Spleen (tissue), 13 donors: ENCODE data around the gene GSG1L2. TPM values are rescaled to one million over a fixed set of nuclear protein-coding genes. Genes with fewer than 3 reads are reported as not detected.

ENCODE experiments used
- DNase-seq: peaks from one replicate; pipeline ENCODE4 v3.0.0-alpha.2; 2020
- H3K27ac ChIP-seq, 8 donors: fragments of 200-600 bp; sonication (generic) in 7 of 8; 1 replicate in 4 of 8; 2 replicates in 4 of 8; pipeline versions ENCODE4 v1.5.0 to v1.8.0; 2016 to 2021; ENCODE audit warnings: inconsistent platforms in 4 of 8, mild to moderate bottlenecking in 4 of 8, moderate library complexity in 1 of 8
- H3K27me3 ChIP-seq, 7 donors: fragments of 200-600 bp; sonication (generic) in 6 of 7; replicated peaks in 1 of 7; 1 replicate in 4 of 7; 2 replicates in 3 of 7; pipeline versions ENCODE4 v1.5.0 to v1.8.0; 2016 to 2021; ENCODE audit warnings: inconsistent platforms in 3 of 7, mild to moderate bottlenecking in 1 of 7
- H3K36me3 ChIP-seq, 6 donors: fragments of 200-600 bp; sonication (generic) in 5 of 6; 1 replicate in 4 of 6; 2 replicates in 2 of 6; pipeline versions ENCODE4 v1.5.0 to v1.8.0; 2016 to 2021; ENCODE audit warnings: inconsistent platforms in 2 of 6
- H3K4me1 ChIP-seq, 6 donors: fragments of 200-600 bp; sonication (generic) in 5 of 6; 1 replicate in 3 of 6; 2 replicates in 3 of 6; pipeline versions ENCODE4 v1.5.0 to v1.8.0; 2016 to 2021; ENCODE audit warnings: inconsistent platforms in 3 of 6
- H3K4me3 ChIP-seq, 8 donors: fragments of 200-600 bp; sonication (generic) in 7 of 8; 1 replicate in 4 of 8; 2 replicates in 4 of 8; pipeline versions ENCODE4 v1.5.0 to v1.8.0; 2016 to 2021; ENCODE audit warnings: inconsistent platforms in 4 of 8, mild to moderate bottlenecking in 4 of 8, moderate library complexity in 2 of 8
- H3K9me3 ChIP-seq, 8 donors: fragments of 200-600 bp; sonication (generic) in 7 of 8; 1 replicate in 4 of 8; 2 replicates in 4 of 8; pipeline versions ENCODE4 v1.5.0 to v1.8.0; 2016 to 2021; ENCODE audit warnings: inconsistent platforms in 4 of 8
- CTCF ChIP-seq, 11 experiments: fragments of 200-600 bp in 7 of 11; fragments of 450-650 bp in 4 of 11; sonication (generic) in 4 of 11; IDR thresholded peaks in 8 of 11; conservative IDR thresholded peaks in 3 of 11; 1 replicate in 7 of 11; 2 replicates in 4 of 11; pipeline versions ENCODE4 v1.4.0 to v1.8.0; 2016 to 2021; ENCODE audit warnings: antibody characterized with exemption in 11 of 11, inconsistent platforms in 4 of 11, mild to moderate bottlenecking in 1 of 11
- POLR2A ChIP-seq, 3 donors: fragments of 450-650 bp; IDR thresholded peaks; one replicate each; pipeline ENCODE4 v1.5.1; 2017; ENCODE audit warnings: antibody characterized with exemption in 3 of 3, mild to moderate bottlenecking in 1 of 3
- POLR2AphosphoS5 ChIP-seq, 3 donors: sonication (generic); formaldehyde crosslinking; IDR thresholded peaks; one replicate each; pipeline ENCODE4 v1.5.1; 2017; ENCODE audit warnings: antibody characterized with exemption in 3 of 3
- WGBS, 5 donors: extraction: QIAGEN DNeasy Blood & Tissue Kit in 3 of 5; methylation state at CpG; one replicate each; pipeline versions ENCODE4 v1.1.5 to v1.1.7; 2013 to 2018; 5-methylcytosine and 5-hydroxymethylcytosine counted together
- intact Hi-C: fragments of 100-400 bp; cut with DNase I; formaldehyde crosslinking; loops from one replicate; pipeline ENCODE4 v1.15.0; 2023; ENCODE audit warnings: low total_unique reads
- long read RNA-seq, 2 donors: transcript quantifications; one replicate each; lab custom pipeline, GENCODE V29; 2026
- polyA plus RNA-seq, 3 donors: library from polyadenylated mRNA; stranded (reverse); fragments of 200-250 nt; gene quantifications; one replicate each; pipeline ENCODE4 v1.2.1, GENCODE V29; 2013
- total RNA-seq, 7 donors: library from RNA; depleted of rRNA in 3 of 7; stranded (reverse); fragments of >200 nt in 3 of 7; fragmentation: NEBNext Ultra II Directional in 4 of 7; extraction: Animal tissue kit (Norgen Biotek cat#: 25700) in 4 of 7; gene quantifications; one replicate each; pipeline versions ENCODE4 v1.1.0 to v1.2.1, GENCODE V29; 2016 to 2021
- donor health status: healthy with polysubstance abuse.
- donor health status: DM: no; HTN: no; CAD: no; lungs with moderate emphysema.
- donor health status: DM: no; HTN: no; CAD: no.
- donor health status: Bipolar disorder and iron deficiency.
- donor health status: healthy.
- donor health status: DM: no; HTN: no; CAD: no.
- donor health status: DM: yes; HTN: yes; CAD: no.

GSG1L2 gene
- total RNA-seq: not detected
- polyA plus RNA-seq: not detected
- long read RNA-seq, donor 1: 0 reads
- long read RNA-seq, donor 2: 0 reads

- WGBS, 5 donors: 60 to 74% (median 70%) methylated on average over 12 to 15 of the region's 15 CpGs
- no peak within 1 kb of the TSS for H3K4me3 ChIP-seq
- intact Hi-C loops: no loop called here
- DNase-seq: no peak
- H3K9me3 ChIP-seq: no peaks in the 10 kb centered on the region
- no peaks in the 10 kb centered on the region for H3K36me3 ChIP-seq
- TF ChIP-seq CTCF (IDR thresholded peaks at IDR 0.05 in 8 of 11, conservative IDR thresholded peaks at IDR 0.05 in 3 of 11): no peak
- no peak for TF ChIP-seq POLR2AphosphoS5 (IDR thresholded peaks at IDR 0.05)
- no peak for TF ChIP-seq POLR2A (IDR thresholded peaks at IDR 0.05)
- peaks cover 0 to 34% (median 3%) of the 10 kb centered on the region in 7 donors for H3K27me3 ChIP-seq
- H3K27ac ChIP-seq: no peak within 1 kb of the TSS
- H3K4me1 ChIP-seq: no peaks in the 10 kb centered on the region
These were observed at the start of gene GSG1L2 for GRCh38 chr17:9821921-9822320. Gene GSG1L2, minus strand, starts transcription at chr17:9822079. Its CDS starts 8 bp downstream, at chr17:9822071.

- intact Hi-C loops: no loop called here
- TF ChIP-seq POLR2A (IDR thresholded peaks at IDR 0.05): no peak
- no peak for TF ChIP-seq CTCF (IDR thresholded peaks at IDR 0.05 in 8 of 11, conservative IDR thresholded peaks at IDR 0.05 in 3 of 11)
- TF ChIP-seq POLR2AphosphoS5 (IDR thresholded peaks at IDR 0.05): no peak
- 73 to 88% (median 74%) methylated on average over 3 of the region's 3 CpGs for WGBS, 5 donors
- no peaks in the 10 kb centered on the region for H3K4me1 ChIP-seq
- H3K9me3 ChIP-seq: no peaks in the 10 kb centered on the region
- H3K4me3 ChIP-seq: no peak overlapping the region
- H3K27ac ChIP-seq: no peak overlapping the region
- no peak for DNase-seq
- H3K27me3 ChIP-seq: peaks cover 0 to 14% (median 0%) of the 10 kb centered on the region in 7 donors
- H3K36me3 ChIP-seq: no peaks in the 10 kb centered on the region
These were observed 46.7 kb upstream of the GSG1L2 start for GRCh38 chr17:9868552-9868951.

- DNase-seq: no peak
- H3K9me3 ChIP-seq: peaks cover 0 to 15% (median 4%) of the 10 kb centered on the region in 8 donors
- 14 to 58% (median 30%) methylated on average over 1 of the region's 1 CpG for WGBS, 5 donors
- no peak overlapping the region for H3K4me3 ChIP-seq
- TF ChIP-seq POLR2A (IDR thresholded peaks at IDR 0.05): no peak
- H3K27ac ChIP-seq: no peak overlapping the region
- no peaks in the 10 kb centered on the region for H3K27me3 ChIP-seq
- H3K4me1 ChIP-seq: no peaks in the 10 kb centered on the region
- no peaks in the 10 kb centered on the region for H3K36me3 ChIP-seq
- intact Hi-C loops: no loop called here
These were observed 43.7 kb upstream of the GSG1L2 start for GRCh38 chr17:9865586-9865985.

- WGBS, 5 donors: 51 to 78% (median 71%) methylated on average over 4 of the region's 4 CpGs
These were observed 41.1 kb upstream of the GSG1L2 start for GRCh38 chr17:9862949-9863348.

More at GRCh38 chr17:9862949-9863348, 41.1 kb upstream of the GSG1L2 start:
- H3K27me3 ChIP-seq: no peaks in the 10 kb centered on the region
- intact Hi-C loops: no loop called here
- no peaks in the 10 kb centered on the region for H3K36me3 ChIP-seq
- TF ChIP-seq POLR2AphosphoS5 (IDR thresholded peaks at IDR 0.05) (no peak), CTCF (IDR thresholded peaks at IDR 0.05 in 8 of 11, conservative IDR thresholded peaks at IDR 0.05 in 3 of 11) (no peak), POLR2A (IDR thresholded peaks at IDR 0.05) (no peak)
- peaks cover 0 to 38% (median 21%) of the 10 kb centered on the region in 8 donors for H3K9me3 ChIP-seq
- H3K27ac ChIP-seq: no peak overlapping the region
- no peak for DNase-seq
- H3K4me3 ChIP-seq: no peak overlapping the region
- H3K4me1 ChIP-seq: no peaks in the 10 kb centered on the region
